GM19467 (cell line): ENCODE measurements around the gene PSTPIP2.
"Not testable (repeated sequence)": the region's sequence is repeated elsewhere in the genome, so short reads cannot be mapped to it uniquely, and the experiment has no call there.

Source experiments
- ATAC-seq: cut with Tn5 transposase; IDR thresholded peaks from one replicate; pipeline ENCODE4 v1.9.1; 2021; ENCODE audit warnings: mild to moderate bottlenecking, moderate library complexity; ENCODE audit not compliant: unreplicated experiment

Gene PSTPIP2

GRCh38 chr18:46071653-46072375, at the start of gene PSTPIP2:
Gene PSTPIP2 (minus strand): TSS chr18:46072260. CDS start chr18:46072188, 72 bp downstream.
- peak; percentile 45 for ATAC-seq

- no peak for ATAC-seq
These were observed 41.7 kb upstream of the PSTPIP2 start for GRCh38 chr18:46113751-46114150.

- ATAC-seq, result no peak
These were observed 38.3 kb upstream of the PSTPIP2 start for GRCh38 chr18:46110406-46110805.

GRCh38 chr18:46109386-46109785, 37.3 kb upstream of the PSTPIP2 start:
- no peak for ATAC-seq

GRCh38 chr18:46104128-46104911, 32.3 kb upstream of the PSTPIP2 start, which contains the start of gene HAUS1:
Gene HAUS1 (plus strand): TSS chr18:46104385. CDS start chr18:46104412, 27 bp downstream.
- ATAC-seq, result peak; percentile 71

- ATAC-seq, result no peak
These were observed 27.4 kb upstream of the PSTPIP2 start for GRCh38 chr18:46099463-46099862.

- no peak for ATAC-seq
These were observed 26.5 kb upstream of the PSTPIP2 start for GRCh38 chr18:46098616-46098933.

GRCh38 chr18:46097801-46098615, 25.9 kb upstream of the PSTPIP2 start, which contains the start of gene ATP5F1A:
Gene ATP5F1A (minus strand): TSS chr18:46098296. CDS start chr18:46098231, 65 bp downstream.
- ATAC-seq, result peak; percentile 82

GRCh38 chr18:46097431-46097800, 25.4 kb upstream of the PSTPIP2 start:
- ATAC-seq, result peak; percentile 11

GRCh38 chr18:46096651-46097300, 24.7 kb upstream of the PSTPIP2 start:
- ATAC-seq, result no peak

- ATAC-seq, result no peak
These were observed 23.5 kb upstream of the PSTPIP2 start for GRCh38 chr18:46095532-46095931.

- not testable (repeated sequence) for ATAC-seq
These were observed 16.4 kb upstream of the PSTPIP2 start for GRCh38 chr18:46088501-46088900.

- no peak for ATAC-seq
These were observed 12.4 kb upstream of the PSTPIP2 start for GRCh38 chr18:46084431-46084830.

- ATAC-seq, result no peak
These were observed 8.1 kb upstream of the PSTPIP2 start for GRCh38 chr18:46080156-46080555.

GRCh38 chr18:46079336-46079735, 7.3 kb upstream of the PSTPIP2 start:
- ATAC-seq, result no peak

- ATAC-seq, result no peak
These were observed 1.6 kb upstream of the PSTPIP2 start for GRCh38 chr18:46073474-46074331.

- ATAC-seq, result no peak
These were observed 899 bp upstream of the PSTPIP2 start for GRCh38 chr18:46072959-46073358.

- ATAC-seq, result no peak
These were observed 362 bp upstream of the PSTPIP2 start for GRCh38 chr18:46072376-46072867.

GRCh38 chr18:46070815-46071652, 1.0 kb downstream of the PSTPIP2 start:
- no peak for ATAC-seq
